Ishikawa (cell line): ENCODE results near the gene EPB41L2.
A peak's percentile ranks its signal among the peaks of the same experiment; 100 is the strongest.

Experiments used
- CEBPB ChIP-seq: IDR thresholded peaks from 2 replicates; pipeline ENCODE4 v1.6.1; 2012
- CREB1 ChIP-seq: IDR thresholded peaks from 2 replicates; pipeline ENCODE4 v1.6.1; 2012; ENCODE audit warnings: low read depth
- EGR1 ChIP-seq: IDR thresholded peaks from 2 replicates; pipeline ENCODE4 v1.6.1; 2012
- EP300 ChIP-seq: IDR thresholded peaks from 2 replicates; pipeline ENCODE4 v1.6.1; 2012; ENCODE audit warnings: borderline replicate concordance
- FOXM1 ChIP-seq: IDR thresholded peaks from 2 replicates; pipeline ENCODE4 v1.6.1; 2012; ENCODE audit warnings: low read depth, borderline replicate concordance
- NFIC ChIP-seq: IDR thresholded peaks from 2 replicates; pipeline ENCODE4 v1.6.1; 2012
- RAD21 ChIP-seq: IDR thresholded peaks from 2 replicates; pipeline ENCODE4 v1.6.1; 2012; ENCODE audit warnings: low read depth
- TAF1 ChIP-seq: IDR thresholded peaks from 2 replicates; pipeline ENCODE4 v1.6.1; 2012; ENCODE audit warnings: low read depth, mild to moderate bottlenecking
- TCF12 ChIP-seq: IDR thresholded peaks from 2 replicates; pipeline ENCODE4 v1.6.1; 2012; ENCODE audit warnings: low read depth
- TEAD4 ChIP-seq: IDR thresholded peaks from 2 replicates; pipeline ENCODE4 v1.6.1; 2012
- YY1 ChIP-seq: IDR thresholded peaks from 2 replicates; pipeline ENCODE4 v1.6.1; 2012; ENCODE audit warnings: low read depth
- ZBTB7A ChIP-seq: IDR thresholded peaks from 2 replicates; pipeline ENCODE4 v1.6.1; 2012; ENCODE audit warnings: low read depth
- TF ChIP-seq, protein P1 (sequence below): IDR thresholded peaks from 2 replicates; pipeline ENCODE4 v1.6.1; 2012
- TF ChIP-seq, protein P2 (sequence below): IDR thresholded peaks from 2 replicates; pipeline ENCODE4 v1.6.1; 2012
- TF ChIP-seq, protein P3 (sequence below): IDR thresholded peaks from 2 replicates; pipeline ENCODE4 v1.6.1; 2012; ENCODE audit warnings: low read depth, mild to moderate bottlenecking

Gene EPB41L2

DNA sequence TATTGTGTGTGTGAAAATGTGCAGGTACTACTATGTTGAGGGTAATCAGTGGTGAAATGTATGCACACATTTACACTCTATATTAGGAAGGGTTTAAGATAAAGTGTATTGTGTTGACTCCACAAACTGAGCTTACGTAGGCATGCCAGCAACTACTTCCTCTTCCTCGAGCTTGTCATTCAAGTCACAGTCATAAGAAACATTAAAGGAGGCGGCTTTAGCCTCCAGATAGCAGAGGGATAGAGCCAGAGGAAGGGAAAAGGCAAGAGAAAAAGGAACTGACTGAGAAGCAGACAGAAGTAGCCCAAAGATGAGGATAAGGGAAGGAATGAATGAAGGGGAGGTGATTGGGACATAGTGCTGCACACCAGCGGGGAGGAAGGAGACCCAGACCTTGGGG is 180.7 kb downstream of the EPB41L2 start:
- TF ChIP-seq TEAD4 (no peak), CREB1 (no peak), EP300 (no peak)

DNA sequence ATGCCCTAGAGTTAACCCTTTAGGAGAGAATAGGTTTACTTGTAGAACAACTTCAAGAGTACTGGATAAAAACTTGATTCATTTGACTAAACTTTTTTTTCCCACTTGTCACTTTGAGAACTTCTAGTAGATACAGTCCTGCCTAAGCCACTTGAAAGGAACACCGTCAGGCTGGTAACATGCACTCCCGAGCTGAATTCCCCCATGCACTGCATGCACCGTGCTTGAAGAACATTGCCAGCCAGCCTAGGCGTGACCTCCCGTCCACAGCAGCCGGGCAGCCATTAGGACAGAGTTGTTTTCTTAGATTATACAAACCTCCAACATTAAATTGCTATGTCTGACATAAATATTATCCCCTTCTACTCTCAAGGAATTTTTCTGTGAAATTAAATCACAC is 183.2 kb downstream of the EPB41L2 start:
- TF ChIP-seq CREB1 (no peak), YY1 (no peak), TAF1 (no peak), EGR1 (no peak), CEBPB (no peak), TEAD4 (no peak), ZBTB7A (no peak)
- TF ChIP-seq, protein P1, sequence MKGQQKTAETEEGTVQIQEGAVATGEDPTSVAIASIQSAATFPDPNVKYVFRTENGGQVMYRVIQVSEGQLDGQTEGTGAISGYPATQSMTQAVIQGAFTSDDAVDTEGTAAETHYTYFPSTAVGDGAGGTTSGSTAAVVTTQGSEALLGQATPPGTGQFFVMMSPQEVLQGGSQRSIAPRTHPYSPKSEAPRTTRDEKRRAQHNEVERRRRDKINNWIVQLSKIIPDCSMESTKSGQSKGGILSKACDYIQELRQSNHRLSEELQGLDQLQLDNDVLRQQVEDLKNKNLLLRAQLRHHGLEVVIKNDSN, result no peak
- TF ChIP-seq, protein P2, sequence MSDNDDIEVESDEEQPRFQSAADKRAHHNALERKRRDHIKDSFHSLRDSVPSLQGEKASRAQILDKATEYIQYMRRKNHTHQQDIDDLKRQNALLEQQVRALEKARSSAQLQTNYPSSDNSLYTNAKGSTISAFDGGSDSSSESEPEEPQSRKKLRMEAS, result no peak

DNA sequence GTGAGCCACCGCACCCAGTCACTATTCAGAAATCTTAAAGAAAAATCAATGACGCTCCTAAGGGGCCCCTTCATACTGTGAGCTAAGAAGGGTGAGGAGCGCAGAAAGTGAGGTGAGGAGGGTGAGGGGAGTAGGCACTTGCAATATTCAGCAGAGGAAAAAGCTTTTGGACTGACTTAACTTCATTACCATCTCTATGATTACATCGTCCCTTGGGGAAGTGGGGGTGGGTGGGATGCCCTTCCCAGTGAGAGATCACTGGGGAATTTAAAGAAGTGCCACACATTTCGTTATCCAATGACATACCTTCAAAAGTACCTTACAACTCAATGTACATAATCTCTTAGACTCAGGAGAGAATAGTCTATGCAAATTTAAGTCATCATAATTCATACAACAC is 189.3 kb downstream of the EPB41L2 start:
- TF ChIP-seq TEAD4 (no peak), CEBPB (no peak), NFIC (no peak), FOXM1 (no peak), YY1 (no peak)
- TF ChIP-seq, protein P3, sequence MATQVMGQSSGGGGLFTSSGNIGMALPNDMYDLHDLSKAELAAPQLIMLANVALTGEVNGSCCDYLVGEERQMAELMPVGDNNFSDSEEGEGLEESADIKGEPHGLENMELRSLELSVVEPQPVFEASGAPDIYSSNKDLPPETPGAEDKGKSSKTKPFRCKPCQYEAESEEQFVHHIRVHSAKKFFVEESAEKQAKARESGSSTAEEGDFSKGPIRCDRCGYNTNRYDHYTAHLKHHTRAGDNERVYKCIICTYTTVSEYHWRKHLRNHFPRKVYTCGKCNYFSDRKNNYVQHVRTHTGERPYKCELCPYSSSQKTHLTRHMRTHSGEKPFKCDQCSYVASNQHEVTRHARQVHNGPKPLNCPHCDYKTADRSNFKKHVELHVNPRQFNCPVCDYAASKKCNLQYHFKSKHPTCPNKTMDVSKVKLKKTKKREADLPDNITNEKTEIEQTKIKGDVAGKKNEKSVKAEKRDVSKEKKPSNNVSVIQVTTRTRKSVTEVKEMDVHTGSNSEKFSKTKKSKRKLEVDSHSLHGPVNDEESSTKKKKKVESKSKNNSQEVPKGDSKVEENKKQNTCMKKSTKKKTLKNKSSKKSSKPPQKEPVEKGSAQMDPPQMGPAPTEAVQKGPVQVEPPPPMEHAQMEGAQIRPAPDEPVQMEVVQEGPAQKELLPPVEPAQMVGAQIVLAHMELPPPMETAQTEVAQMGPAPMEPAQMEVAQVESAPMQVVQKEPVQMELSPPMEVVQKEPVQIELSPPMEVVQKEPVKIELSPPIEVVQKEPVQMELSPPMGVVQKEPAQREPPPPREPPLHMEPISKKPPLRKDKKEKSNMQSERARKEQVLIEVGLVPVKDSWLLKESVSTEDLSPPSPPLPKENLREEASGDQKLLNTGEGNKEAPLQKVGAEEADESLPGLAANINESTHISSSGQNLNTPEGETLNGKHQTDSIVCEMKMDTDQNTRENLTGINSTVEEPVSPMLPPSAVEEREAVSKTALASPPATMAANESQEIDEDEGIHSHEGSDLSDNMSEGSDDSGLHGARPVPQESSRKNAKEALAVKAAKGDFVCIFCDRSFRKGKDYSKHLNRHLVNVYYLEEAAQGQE, result no peak

DNA sequence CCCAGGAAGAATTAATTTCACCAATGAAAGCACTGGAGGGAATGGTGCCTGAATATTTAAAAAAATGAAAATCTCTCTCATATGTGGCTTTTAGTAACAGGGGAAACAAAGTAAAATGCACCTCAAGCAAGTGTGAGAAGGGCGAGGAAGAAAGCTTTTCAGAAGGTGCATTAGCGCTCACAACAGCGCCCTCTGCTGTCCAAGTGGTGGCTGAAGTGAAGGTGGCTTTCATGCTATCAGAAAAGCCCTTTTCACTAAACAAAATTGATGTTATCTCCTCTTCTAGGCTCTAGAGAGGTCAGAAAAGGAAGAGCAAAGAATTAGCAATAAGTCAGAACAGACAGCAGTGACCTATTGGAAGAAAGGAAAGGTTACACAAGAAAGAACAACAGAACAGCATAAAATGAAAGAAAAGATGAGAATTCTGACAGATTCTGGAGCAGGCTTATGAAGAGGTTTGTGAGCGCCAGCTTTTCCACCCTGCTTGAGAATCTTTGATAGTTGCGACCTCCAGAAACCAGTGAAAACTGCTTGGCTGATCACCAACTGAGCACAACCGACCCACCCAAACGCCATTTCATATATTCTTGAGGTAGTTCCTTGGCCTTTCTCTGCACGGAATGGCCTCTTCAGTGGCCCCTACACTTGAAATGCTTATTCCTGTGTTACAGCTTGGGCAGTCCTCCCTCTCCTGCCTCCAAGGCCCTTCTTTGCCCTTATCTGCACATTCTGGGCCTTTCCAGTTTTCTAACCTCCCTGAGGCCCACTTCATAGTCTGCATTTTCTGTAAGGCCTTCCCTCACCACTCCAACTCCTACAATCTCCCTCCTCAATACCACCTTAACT is 190.6 kb downstream of the EPB41L2 start:
- TF ChIP-seq, protein P1, result no peak
- TF ChIP-seq CEBPB (no peak), CREB1 (no peak), RAD21 (peak; percentile 53; the same call in 1 of the 2 replicates), TAF1 (no peak), ZBTB7A (no peak)

DNA sequence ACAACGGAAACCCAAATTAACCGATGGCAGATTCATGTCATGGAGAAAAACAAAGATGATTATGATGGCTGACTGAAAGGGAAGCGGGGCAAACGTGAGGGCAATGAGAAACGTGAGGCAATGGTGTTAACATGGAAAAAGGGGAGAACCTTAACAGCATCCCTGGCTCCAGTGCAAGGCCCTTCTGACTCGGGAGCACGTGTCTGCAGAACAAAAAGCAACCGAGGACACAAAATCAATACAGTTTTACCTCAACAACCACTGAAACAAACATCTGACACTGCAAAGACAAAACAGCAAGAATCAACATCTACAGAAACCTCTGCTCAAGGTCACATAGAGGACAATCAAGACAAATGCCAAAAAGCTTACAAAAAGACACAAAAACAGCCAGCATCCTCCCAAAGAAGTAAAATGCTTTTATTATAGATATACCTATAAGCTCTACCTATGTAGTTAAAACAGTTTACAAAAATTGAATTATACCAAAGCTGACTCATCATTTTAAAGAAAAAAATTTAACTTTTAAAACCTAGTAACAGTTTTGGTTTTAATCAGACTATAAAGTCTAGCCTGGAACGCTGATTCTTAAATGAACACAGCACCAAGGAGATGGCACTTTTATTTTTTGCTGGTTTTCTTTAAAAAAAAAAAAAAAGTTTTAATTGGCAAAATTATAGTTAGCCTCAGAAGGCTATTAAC is 192.7 kb downstream of the EPB41L2 start:
- TF ChIP-seq EP300, result no peak
- TF ChIP-seq NFIC, result no peak
- TF ChIP-seq CREB1, result no peak
- TF ChIP-seq, protein P1, result no peak
- TF ChIP-seq TAF1, result no peak
- no peak for TF ChIP-seq TEAD4
- no peak for TF ChIP-seq TCF12
- TF ChIP-seq FOXM1, result no peak
- no peak for TF ChIP-seq YY1
- TF ChIP-seq, protein P3, result no peak
- no peak for TF ChIP-seq RAD21

DNA sequence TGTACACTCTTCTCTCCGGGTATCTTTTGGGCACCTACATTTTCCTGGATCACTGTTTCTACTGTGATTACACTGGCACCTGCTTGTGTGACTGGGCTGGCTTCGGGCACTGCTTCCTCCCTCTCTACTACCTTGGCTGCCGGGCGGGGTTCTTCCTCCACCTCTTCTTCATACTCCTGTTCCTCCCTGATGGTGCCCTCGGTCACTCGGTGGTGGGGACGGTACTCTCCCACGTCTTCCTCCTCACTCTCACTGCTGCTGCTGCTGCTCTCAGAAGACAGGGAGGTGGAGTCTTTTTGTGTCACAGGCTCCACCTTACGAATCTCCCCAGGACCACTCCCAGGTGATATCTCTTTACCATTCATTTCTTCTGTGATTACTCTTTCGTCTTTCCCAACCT is 193.4 kb downstream of the EPB41L2 start:
- no peak for TF ChIP-seq TAF1
- TF ChIP-seq FOXM1, result no peak
- TF ChIP-seq NFIC, result no peak
- no peak for TF ChIP-seq EGR1
- TF ChIP-seq CREB1, result no peak
- no peak for TF ChIP-seq TCF12
- no peak for TF ChIP-seq CEBPB
- no peak for TF ChIP-seq ZBTB7A
- no peak for TF ChIP-seq EP300
- TF ChIP-seq YY1, result no peak
- no peak for TF ChIP-seq RAD21
- TF ChIP-seq, protein P2, result no peak
